Measurements from ENCODE around the gene HTR4. TPM values are rescaled to one million over a fixed set of nuclear protein-coding genes. Genes with fewer than 3 reads are reported as not detected.

The HTR4 gene
- total RNA-seq, 1 donor from 2014 or later: not detected

GRCh38 chr5:148514344-148514743 is 140.0 kb downstream of the HTR4 start:
- DNase-seq (no peak), ATAC-seq (no peak)
- no peak overlapping the region for H3K27ac ChIP-seq
- intact Hi-C loops (cut with DNase I): no loop called here
- no peaks in the 10 kb centered on the region for H3K9me3 ChIP-seq
- H3K4me1 ChIP-seq: no peaks in the 10 kb centered on the region
- no peak for TF ChIP-seq CTCF (IDR thresholded peaks at IDR 0.05)
- no peaks in the 10 kb centered on the region for H3K36me3 ChIP-seq
- no peaks in the 10 kb centered on the region for H3K27me3 ChIP-seq (ENCODE audit: low read depth)
- H3K4me3 ChIP-seq: no peak overlapping the region

- ATAC-seq: no peak
These were observed 141.8 kb downstream of the HTR4 start for GRCh38 chr5:148512498-148512897.

GRCh38 chr5:148511810-148512347 is 142.4 kb downstream of the HTR4 start:
- Histone ChIP-seq H3K4me3 (no peak overlapping the region), H3K9me3 (no peaks in the 10 kb centered on the region), H3K36me3 (no peaks in the 10 kb centered on the region), H3K27me3 (ENCODE audit: low read depth) (no peaks in the 10 kb centered on the region), H3K4me1 (no peaks in the 10 kb centered on the region), H3K27ac (no peak overlapping the region)
- no peak for TF ChIP-seq CTCF (IDR thresholded peaks at IDR 0.05)
- no peak for DNase-seq
- intact Hi-C loops (cut with DNase I): no loop called here
- ATAC-seq: no peak

More at GRCh38 chr5:148512498-148512897, 141.8 kb downstream of the HTR4 start:
- no peaks in the 10 kb centered on the region for H3K9me3 ChIP-seq
- H3K36me3 ChIP-seq: no peaks in the 10 kb centered on the region
- no peak overlapping the region for H3K27ac ChIP-seq
- no peak for TF ChIP-seq CTCF (IDR thresholded peaks at IDR 0.05)
- H3K27me3 ChIP-seq (ENCODE audit: low read depth): no peaks in the 10 kb centered on the region
- intact Hi-C loops (cut with DNase I): no loop called here
- H3K4me3 ChIP-seq: no peak overlapping the region
- H3K4me1 ChIP-seq: no peaks in the 10 kb centered on the region
- no peak for DNase-seq

- Histone ChIP-seq H3K27ac (no peak overlapping the region), H3K4me1 (no peaks in the 10 kb centered on the region), H3K27me3 (ENCODE audit: low read depth) (no peaks in the 10 kb centered on the region), H3K4me3 (no peak overlapping the region), H3K9me3 (no peaks in the 10 kb centered on the region), H3K36me3 (no peaks in the 10 kb centered on the region)
- intact Hi-C loops (cut with DNase I): no loop called here
- ATAC-seq (no peak), DNase-seq (no peak)
- TF ChIP-seq CTCF (IDR thresholded peaks at IDR 0.05): no peak
These were observed 144.4 kb downstream of the HTR4 start for GRCh38 chr5:148509893-148510292.

- ATAC-seq (no peak), DNase-seq (no peak)
- Histone ChIP-seq H3K4me3 (no peak overlapping the region), H3K9me3 (no peaks in the 10 kb centered on the region), H3K4me1 (no peaks in the 10 kb centered on the region), H3K27ac (no peak overlapping the region), H3K36me3 (no peaks in the 10 kb centered on the region), H3K27me3 (ENCODE audit: low read depth) (no peaks in the 10 kb centered on the region)
- intact Hi-C loops (cut with DNase I): no loop called here
- no peak for TF ChIP-seq CTCF (IDR thresholded peaks at IDR 0.05)
These were observed 146.7 kb downstream of the HTR4 start for GRCh38 chr5:148507648-148508047.

GRCh38 chr5:148499452-148499851 is 154.9 kb downstream of the HTR4 start:
- no peak overlapping the region for H3K4me3 ChIP-seq
- H3K36me3 ChIP-seq: no peaks in the 10 kb centered on the region
- no peaks in the 10 kb centered on the region for H3K4me1 ChIP-seq
- H3K27ac ChIP-seq: no peak overlapping the region
- no peak for TF ChIP-seq CTCF (IDR thresholded peaks at IDR 0.05)
- H3K27me3 ChIP-seq (ENCODE audit: low read depth): no peaks in the 10 kb centered on the region
- ATAC-seq: no peak
- intact Hi-C loops (cut with DNase I): no loop called here
- no peak for DNase-seq
- H3K9me3 ChIP-seq: no peaks in the 10 kb centered on the region
